AG04450 (cell line): ENCODE measurements around the gene PPFIBP2. TPM values are rescaled to one million over a fixed set of nuclear protein-coding genes. Genes with fewer than 3 reads are reported as not detected.

Source experiments
- CTCF ChIA-PET: fragments of 300-600, 350-600 bp; formaldehyde crosslinking; extraction: SDS; loops from one replicate; lab custom pipeline; 2022; ENCODE audit warnings: antibody characterized with exemption, inconsistent platforms; lab: Charles Lee
- POLR2A ChIA-PET: fragments of 350-600 bp; formaldehyde crosslinking; extraction: SDS; loops from one replicate; lab custom pipeline; 2021; ENCODE audit warnings: antibody characterized with exemption, inconsistent platforms; lab: Yijun Ruan, JAX
- DNase-seq: peaks from one replicate; pipeline ENCODE4 v3.0.0-alpha.2; 2011; ENCODE audit warnings: low read depth, low spot score
- H3K27ac ChIP-seq: one replicate; pipeline ENCODE4 v1.5.1; 2012; ENCODE audit warnings: low read depth, low read length, control low read depth
- H3K27me3 ChIP-seq: one replicate; pipeline ENCODE4 v1.6.0; 2012; ENCODE audit warnings: low read length; ENCODE audit not compliant: control insufficient read depth, insufficient read depth
- H3K4me3 ChIP-seq: 2 replicates; pipeline ENCODE4 v1.5.1; 2011; ENCODE audit warnings: mild to moderate bottlenecking, low read depth, low read length, control low read depth
- H3K9me3 ChIP-seq: 2 replicates; pipeline ENCODE4 v1.5.1; 2012; ENCODE audit warnings: low read length; ENCODE audit not compliant: control insufficient read depth, insufficient read depth
- CTCF ChIP-seq: IDR thresholded peaks from 2 replicates; pipeline ENCODE4 v1.5.1; 2011; ENCODE audit warnings: low read depth, low read length, control low read depth, inconsistent platforms
- polyA plus RNA-seq: library from polyadenylated mRNA; depleted of rRNA; stranded (reverse); fragments of >200 nt; gene quantifications from 2 replicates; pipeline ENCODE4 v1.2.3, GENCODE V29; 2011

Gene PPFIBP2
- polyA plus RNA-seq, 1 experiment, result 4.1 TPM

DNA sequence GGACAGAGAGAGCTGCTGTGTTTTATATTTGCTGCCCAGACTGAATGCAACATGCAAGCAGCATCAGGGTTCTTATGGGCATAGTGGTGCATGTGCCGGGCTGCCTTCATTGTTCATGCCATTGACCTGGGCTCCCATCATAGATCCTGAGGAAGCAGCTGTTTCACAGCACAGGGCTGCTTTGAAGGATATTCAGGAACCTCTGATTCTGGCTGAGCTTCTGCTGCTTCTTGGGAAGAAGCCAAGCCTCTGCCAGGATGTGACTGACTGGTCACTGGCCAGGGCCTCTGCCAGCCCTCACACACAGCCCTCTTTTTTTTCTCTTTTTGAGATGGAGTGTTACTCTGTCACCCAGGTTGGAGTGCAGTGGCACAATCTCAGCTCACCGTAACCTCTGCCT, 116.2 kb downstream of the PPFIBP2 start:
- CTCF ChIA-PET, result interaction anchor here (0.9 to 2.5 kb wide), 3 partner anchors 36 to 117 kb away, joined by 3 to 12 read pairs (median 4); partner anchors contain the start of gene PPFIBP2
- Histone ChIP-seq H3K4me3 (no peak overlapping the region), H3K9me3 (no peaks in the 10 kb centered on the region), H3K27me3 (no peaks in the 10 kb centered on the region), H3K27ac (no peak overlapping the region)
- no peak for DNase-seq
- POLR2A ChIA-PET, result no interaction called here
- no peak for TF ChIP-seq CTCF

- ChIA-PET CTCF (no interaction called here), POLR2A (no interaction called here)
- H3K9me3 ChIP-seq, result no peaks in the 10 kb centered on the region
- no peak for DNase-seq
- H3K27ac ChIP-seq, result no peak overlapping the region
- H3K27me3 ChIP-seq, result no peaks in the 10 kb centered on the region
- H3K4me3 ChIP-seq, result no peak overlapping the region
- TF ChIP-seq CTCF, result no peak
These were observed 118.4 kb downstream of the PPFIBP2 start for GRCh38 chr11:7632211-7632610.

DNA sequence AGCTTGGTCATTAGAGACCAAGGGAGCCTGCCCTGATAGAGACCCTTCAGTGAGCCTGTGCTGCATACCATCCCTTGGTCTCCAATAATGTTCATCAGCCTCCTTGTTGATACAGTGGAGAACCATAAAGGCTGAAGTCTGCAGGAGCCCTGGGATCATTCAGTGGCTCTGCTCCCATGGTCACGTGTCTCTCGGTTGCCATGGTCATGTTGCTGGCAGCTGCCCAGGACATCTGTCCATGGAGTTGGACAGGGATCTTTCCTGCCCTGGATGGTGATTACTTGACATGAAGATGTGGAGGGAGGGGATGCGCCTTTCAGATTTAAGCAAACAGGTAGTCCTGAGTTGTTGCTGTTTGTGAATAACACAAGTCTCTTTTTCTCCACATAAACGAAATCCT, 121.3 kb downstream of the PPFIBP2 start:
- ChIA-PET POLR2A (no interaction called here), CTCF (interaction anchor here (1.9 kb wide), 1 partner anchor 32 kb away, joined by 4 read pairs; no protein-coding TSS in a partner anchor)
- no peak overlapping the region for H3K27ac ChIP-seq
- H3K4me3 ChIP-seq, result no peak overlapping the region
- H3K9me3 ChIP-seq, result no peaks in the 10 kb centered on the region
- no peak for TF ChIP-seq CTCF
- DNase-seq, result no peak
- no peaks in the 10 kb centered on the region for H3K27me3 ChIP-seq

- DNase-seq, result no peak
- POLR2A ChIA-PET, result no interaction called here
- Histone ChIP-seq H3K4me3 (no peak overlapping the region), H3K9me3 (no peaks in the 10 kb centered on the region), H3K27me3 (no peaks in the 10 kb centered on the region), H3K27ac (no peak overlapping the region)
- CTCF ChIA-PET, result interaction anchor here (1.9 kb wide), 1 partner anchor 31 kb away, joined by 4 read pairs; no protein-coding TSS in a partner anchor
- TF ChIP-seq CTCF, result no peak
These were observed 121.9 kb downstream of the PPFIBP2 start for GRCh38 chr11:7635708-7636107.

GRCh38 chr11:7636350-7636749, 122.6 kb downstream of the PPFIBP2 start:
- DNase-seq, result no peak
- H3K27ac ChIP-seq, result no peak overlapping the region
- H3K4me3 ChIP-seq, result no peak overlapping the region
- no peak for TF ChIP-seq CTCF
- H3K27me3 ChIP-seq, result no peaks in the 10 kb centered on the region
- H3K9me3 ChIP-seq, result no peaks in the 10 kb centered on the region
- ChIA-PET CTCF (interaction anchor here (0.6 to 1.9 kb wide), 2 partner anchors 21 to 31 kb away, joined by 4 to 5 read pairs; no protein-coding TSS in a partner anchor), POLR2A (no interaction called here)
